NCI-H146 treated with DMSO at 0.1 percent for 48 hours (cell line): ENCODE data around the gene CLDN6.
A peak's percentile ranks its signal among the peaks of the same experiment; 100 is the strongest.

Experiments used
- DNase-seq: peaks from one replicate; lab custom pipeline; 2025; ENCODE audit not compliant: unreplicated experiment; lab: John Stamatoyannopoulos, UW

CLDN6 gene

DNA sequence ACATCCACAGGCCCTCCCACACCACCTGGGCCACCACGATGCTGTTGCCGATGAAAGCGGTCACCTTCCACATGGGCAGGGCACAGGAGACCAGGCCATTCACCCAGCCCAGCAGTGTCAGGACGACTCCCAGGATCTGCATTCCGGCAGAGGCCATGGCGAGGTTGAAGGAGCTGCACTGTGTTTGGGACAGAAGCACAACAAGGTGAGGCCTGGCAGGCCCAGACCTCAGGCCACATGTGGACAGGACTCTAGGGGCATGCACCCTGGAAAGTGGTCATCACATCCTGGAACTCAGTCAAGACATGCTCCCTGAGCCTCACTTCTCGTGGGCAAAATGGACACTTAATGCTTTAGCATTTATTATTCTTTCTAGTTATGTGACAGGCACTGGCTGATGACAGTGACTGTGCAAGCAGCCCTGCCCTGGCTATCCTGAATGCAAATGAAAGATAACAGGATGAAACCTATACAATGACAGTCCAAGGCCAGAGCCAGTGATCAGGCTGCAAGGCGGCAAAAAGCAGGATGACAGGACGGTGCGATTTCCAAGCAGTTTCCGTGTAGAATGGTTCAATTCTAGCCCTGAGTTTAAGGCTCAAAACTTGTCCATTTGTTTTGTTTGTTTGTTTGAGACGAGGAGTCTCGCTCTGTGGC lies 2.0 kb downstream of the CLDN6 start:
- DNase-seq: no peak

- no peak for DNase-seq
Measured at GRCh38 chr16:3014971-3015370, 3.0 kb downstream of the CLDN6 start.

- no peak for DNase-seq
Measured at GRCh38 chr16:3013998-3014690, 3.8 kb downstream of the CLDN6 start.

- DNase-seq: no peak
Measured at GRCh38 chr16:3013491-3013951, 4.5 kb downstream of the CLDN6 start.

GRCh38 chr16:3012828-3013420 lies 5.1 kb downstream of the CLDN6 start, which contains the start of gene CLDN9:
CLDN9 (plus strand) TSS chr16:3012923; CDS start chr16:3013363, 440 bp downstream.
- DNase-seq: peak; percentile 78

GRCh38 chr16:3012246-3012645 lies 5.7 kb downstream of the CLDN6 start:
- DNase-seq: peak; percentile 49

GRCh38 chr16:3010510-3010909 lies 7.5 kb downstream of the CLDN6 start:
- DNase-seq: no peak

GRCh38 chr16:3009568-3010390 lies 8.2 kb downstream of the CLDN6 start:
- no peak for DNase-seq

GRCh38 chr16:3008690-3009037 lies 9.3 kb downstream of the CLDN6 start:
- no peak for DNase-seq

DNA sequence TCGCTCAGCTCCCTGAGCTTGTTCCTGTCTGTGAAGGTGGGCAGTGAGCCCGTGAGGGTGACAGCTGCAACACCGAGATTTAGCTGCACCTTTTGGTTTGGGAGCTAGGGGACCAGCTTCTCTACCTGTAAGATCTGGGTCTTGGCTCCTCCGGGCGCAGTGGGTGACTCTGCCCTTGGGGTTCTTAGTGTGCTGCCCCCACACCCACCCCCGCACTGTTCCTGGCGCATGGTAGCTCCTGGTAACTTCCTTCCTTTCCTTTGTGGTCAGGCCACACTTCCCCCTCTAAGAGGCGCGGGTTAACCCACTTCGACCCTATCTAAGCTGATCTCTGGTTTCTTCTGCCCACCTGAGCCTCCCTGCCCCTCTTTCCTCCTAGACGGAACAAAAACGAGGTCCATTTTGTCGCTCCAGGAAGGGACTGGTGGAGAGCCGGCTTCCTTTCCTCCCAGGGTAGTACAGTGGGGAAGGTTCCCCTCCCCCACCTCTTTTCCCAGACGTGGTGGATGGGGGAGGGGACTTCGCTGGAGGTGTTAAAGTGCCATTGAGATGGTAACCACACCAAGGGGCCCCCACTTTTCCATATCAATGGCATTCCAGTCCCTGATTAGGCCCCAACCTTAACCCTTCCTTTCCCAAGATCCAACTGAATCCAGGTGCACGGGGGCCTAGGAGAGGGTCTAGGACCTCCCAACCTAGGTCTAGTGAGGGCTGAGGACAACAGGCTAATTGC lies 9.9 kb downstream of the CLDN6 start:
- no peak for DNase-seq

- DNase-seq: no peak
Measured at GRCh38 chr16:3007059-3007956, 10.7 kb downstream of the CLDN6 start.

- peak; percentile 43 for DNase-seq
Measured at GRCh38 chr16:3004781-3005284, 13.2 kb downstream of the CLDN6 start.

DNA sequence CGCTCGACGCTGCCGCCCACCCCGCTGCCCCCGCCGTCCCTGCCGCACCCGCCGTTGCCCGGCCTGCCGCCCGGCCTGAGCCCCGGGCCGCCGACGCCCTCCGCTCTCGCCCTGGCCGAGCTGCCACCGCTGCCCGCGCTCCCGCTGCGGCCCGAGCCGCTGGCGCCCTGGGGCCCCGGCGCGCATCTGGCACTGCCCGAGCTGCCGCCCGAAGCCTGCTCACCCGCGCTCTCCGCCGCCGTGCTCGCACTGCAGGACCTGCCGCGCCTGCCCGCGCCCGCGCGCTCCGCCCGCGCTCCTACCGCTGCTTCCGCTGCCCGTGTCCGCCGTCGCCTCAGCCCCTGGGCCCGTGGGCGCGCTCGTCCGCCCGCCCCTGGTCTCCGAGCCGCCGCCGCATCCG lies 13.7 kb downstream of the CLDN6 start:
- peak; percentile 48 for DNase-seq

- DNase-seq: peak; percentile 97
Measured at GRCh38 chr16:3003582-3004270, 14.3 kb downstream of the CLDN6 start.

DNA sequence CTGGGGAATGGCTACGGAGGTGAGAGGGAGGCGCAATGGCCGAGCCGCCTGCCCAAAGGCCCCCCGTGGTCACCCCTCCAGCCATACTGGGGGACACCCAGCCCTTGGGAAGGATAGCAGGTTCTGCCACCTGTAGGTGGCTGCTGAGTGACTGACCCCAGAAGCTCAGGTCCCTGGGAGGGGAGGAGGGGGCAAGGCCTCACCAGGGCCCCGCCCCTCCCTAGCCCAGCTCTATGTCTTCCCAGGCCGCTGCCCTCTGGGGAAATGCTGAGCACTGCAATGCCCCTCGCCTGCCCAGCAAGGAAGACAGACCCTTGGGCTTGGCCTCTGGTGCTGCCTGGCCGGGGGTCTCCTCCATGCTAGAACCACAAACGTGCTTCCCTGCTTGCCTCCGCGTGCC lies 16.7 kb downstream of the CLDN6 start:
- DNase-seq: no peak

DNA sequence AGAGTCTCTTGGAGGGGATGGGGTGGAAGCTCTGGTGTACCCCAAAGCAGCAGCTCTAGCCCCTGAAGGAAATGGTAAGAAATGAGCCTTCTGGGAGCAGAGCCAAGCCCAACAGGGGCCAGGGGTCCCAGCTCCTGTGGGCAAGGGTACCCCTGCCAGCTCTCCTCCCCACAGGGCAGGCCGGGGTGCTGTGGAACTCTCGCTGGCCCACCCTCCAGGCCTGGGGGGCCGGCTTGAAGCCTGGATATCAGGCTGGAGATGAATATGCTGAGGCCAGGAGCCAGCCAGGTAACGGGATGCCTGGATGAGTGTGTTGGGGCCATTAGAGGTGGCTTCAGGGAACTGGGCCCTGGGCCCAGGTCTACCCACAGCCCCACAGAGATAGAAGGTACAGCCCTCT lies 17.4 kb downstream of the CLDN6 start:
- DNase-seq: no peak

DNA sequence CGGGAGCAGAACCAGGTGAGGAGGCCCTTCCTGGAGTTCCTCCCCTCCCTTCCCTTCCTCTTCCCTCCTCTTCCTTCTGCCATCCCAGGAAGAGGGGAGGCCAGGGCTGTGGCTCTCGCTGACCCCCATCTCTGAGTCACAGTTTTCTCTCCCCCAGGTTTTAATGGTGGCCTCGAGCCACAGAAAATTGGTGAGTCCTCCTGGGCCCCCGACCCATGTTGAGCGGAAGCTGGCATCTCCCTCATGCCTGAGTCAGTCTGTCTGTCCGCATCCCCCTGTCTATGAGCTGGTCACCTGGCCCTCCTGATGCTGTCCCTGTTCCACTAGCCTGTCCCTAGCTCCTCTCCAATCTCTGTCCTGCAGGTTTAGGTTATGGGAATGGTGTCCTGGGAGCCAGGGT lies 18.1 kb downstream of the CLDN6 start:
- no peak for DNase-seq

DNA sequence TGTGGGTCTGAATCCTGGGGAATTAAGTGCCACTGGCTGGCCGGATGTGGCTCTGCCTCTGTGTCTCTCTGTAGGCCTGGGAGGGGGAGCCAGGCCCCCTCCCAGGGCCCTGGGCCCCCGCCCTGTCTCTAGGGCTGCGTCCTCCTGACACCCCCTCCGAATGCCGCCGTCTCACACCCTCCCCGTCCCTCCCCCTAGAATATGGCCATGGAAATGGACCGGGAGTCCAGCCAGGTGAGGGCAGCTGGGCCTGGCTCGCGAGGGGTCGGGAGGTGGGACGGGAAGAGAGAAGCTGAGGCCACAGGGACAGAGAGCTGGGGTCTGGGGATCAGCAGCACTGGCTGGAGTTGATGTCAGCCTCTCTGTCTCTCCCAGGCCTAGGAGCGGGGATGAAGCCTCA lies 21.7 kb downstream of the CLDN6 start:
- no peak for DNase-seq
